AG04449 (cell line): ENCODE results near the gene CCDC187.

Source experiments
- CTCF ChIA-PET: fragments of 350-600 bp; formaldehyde crosslinking; extraction: SDS; loops from one replicate; lab custom pipeline; 2021; ENCODE audit warnings: antibody characterized with exemption; lab: Yijun Ruan, JAX
- POLR2A ChIA-PET: fragments of 400-600, 350-600 bp; formaldehyde crosslinking; extraction: SDS; loops from one replicate; lab custom pipeline; 2020; ENCODE audit warnings: antibody characterized with exemption, inconsistent platforms; lab: Yijun Ruan, JAX
- DNase-seq: peaks from one replicate; pipeline ENCODE4 v3.0.0-alpha.2; 2010; ENCODE audit warnings: low read depth, low spot score
- H3K4me3 ChIP-seq: 2 replicates; pipeline ENCODE4 v1.5.1; 2011; ENCODE audit warnings: low read depth, mild to moderate bottlenecking, control low read depth, low read length
- CTCF ChIP-seq: IDR thresholded peaks from one replicate; pipeline ENCODE4 v1.5.1; 2011; ENCODE audit warnings: mild to moderate bottlenecking, moderate library complexity, low read length, control low read depth, inconsistent platforms; ENCODE audit not compliant: insufficient read depth; ENCODE audit errors: missing control alignments

The CCDC187 gene

GRCh38 chr9:136337416-136338395 is 33.8 kb upstream of the CCDC187 start:
- no peak for TF ChIP-seq CTCF
- H3K4me3 ChIP-seq: no peak overlapping the region
- CTCF ChIA-PET: interaction anchor here (1.1 to 4.0 kb wide), 5 partner anchors 8 to 64 kb away, joined by 4 to 29 read pairs (median 6); partner anchors contain the start of genes DNLZ and GPSM1
- DNase-seq: no peak
- POLR2A ChIA-PET: interaction anchor here (1.0 to 1.4 kb wide), 2 partner anchors 12 to 25 kb away, joined by 3 to 5 read pairs; no protein-coding TSS in a partner anchor

GRCh38 chr9:136336881-136337280 is 33.0 kb upstream of the CCDC187 start:
- no peak for TF ChIP-seq CTCF
- POLR2A ChIA-PET: interaction anchor here (0.6 to 1.4 kb wide), 5 partner anchors 9 to 26 kb away, joined by 3 to 5 read pairs (median 3); partner anchors contain the start of gene GPSM1
- CTCF ChIA-PET: interaction anchor here (1.1 to 2.5 kb wide), 4 partner anchors 9 to 61 kb away, joined by 3 to 11 read pairs (median 5); partner anchors contain the start of gene DNLZ
- no peak for DNase-seq
- no peak overlapping the region for H3K4me3 ChIP-seq

- no peak overlapping the region for H3K4me3 ChIP-seq
- DNase-seq: no peak
- TF ChIP-seq CTCF: no peak
- ChIA-PET POLR2A (interaction anchor here (0.6 to 1.4 kb wide), 3 partner anchors 9 to 25 kb away, joined by 3 to 4 read pairs (median 3); partner anchors contain the start of gene GPSM1), CTCF (interaction anchor here (1.1 to 2.5 kb wide), 2 partner anchors 10 to 11 kb away, joined by 3 to 11 read pairs; no protein-coding TSS in a partner anchor)
Observed at GRCh38 chr9:136336156-136336870, 32.4 kb upstream of the CCDC187 start.

- POLR2A ChIA-PET: interaction anchor here (1.3 to 1.4 kb wide), 2 partner anchors 8 to 10 kb away, joined by 3 to 4 read pairs; partner anchors contain the start of gene GPSM1
- no peak for TF ChIP-seq CTCF
- no peak for DNase-seq
- no peak overlapping the region for H3K4me3 ChIP-seq
- CTCF ChIA-PET: interaction anchor here (0.9 to 2.5 kb wide), 5 partner anchors 10 to 65 kb away, joined by 3 to 11 read pairs (median 4); partner anchors contain the start of gene DNLZ
Observed at GRCh38 chr9:136335296-136336155, 31.6 kb upstream of the CCDC187 start.

- DNase-seq: no peak
- ChIA-PET CTCF (interaction anchor here (0.9 to 1.3 kb wide), 2 partner anchors 11 to 66 kb away, joined by 3 to 4 read pairs; no protein-coding TSS in a partner anchor), POLR2A (no interaction called here)
- no peak overlapping the region for H3K4me3 ChIP-seq
- TF ChIP-seq CTCF: no peak
Observed at GRCh38 chr9:136334541-136334940, 30.6 kb upstream of the CCDC187 start.
